ENCODE results near the gene CSAG1. TPM values are rescaled to one million over a fixed set of nuclear protein-coding genes. Genes with fewer than 3 reads are reported as not detected.

CSAG1 gene, protein sequence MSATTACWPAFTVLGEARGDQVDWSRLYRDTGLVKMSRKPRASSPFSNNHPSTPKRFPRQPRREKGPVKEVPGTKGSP
- total RNA-seq (2022; extraction: Qiagen RNA extraction; ENCODE audit: low read depth), result 0.34 to 0.46 TPM in 2 of 5 replicates, not detected in the others

DNA sequence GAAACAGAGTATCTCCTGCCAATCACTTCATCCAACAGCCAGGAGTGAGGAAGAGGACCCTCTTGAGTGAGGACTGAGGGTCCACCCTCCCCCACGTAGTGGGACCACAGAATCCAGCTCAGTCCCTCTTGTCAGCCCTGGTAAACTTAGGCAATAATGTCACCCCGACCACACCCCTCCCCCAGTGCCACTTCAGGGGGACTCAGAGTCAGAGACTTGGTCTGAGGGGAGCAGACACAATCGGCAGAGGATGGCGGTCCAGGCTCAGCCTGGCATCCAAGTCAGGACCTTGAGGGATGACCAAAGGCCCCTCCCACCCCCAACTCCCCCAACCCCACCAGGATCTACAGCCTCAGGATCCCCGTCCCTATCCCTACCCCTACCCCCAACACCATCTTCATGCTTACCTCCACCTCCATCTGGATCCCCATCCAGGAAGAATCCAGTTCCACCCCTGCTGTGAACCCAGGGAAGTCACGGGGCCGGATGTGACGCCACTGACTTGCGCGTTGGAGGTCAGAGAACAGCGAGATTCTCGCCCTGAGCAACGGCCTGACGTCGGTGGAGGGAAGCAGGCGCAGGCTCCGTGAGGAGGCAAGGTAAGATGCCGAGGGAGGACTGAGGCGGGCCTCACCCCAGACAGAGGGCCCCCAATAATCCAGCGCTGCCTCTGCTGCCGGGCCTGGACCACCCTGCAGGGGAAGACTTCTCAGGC, at the start of gene CSAG1, which contains the start of gene MAGEA12:
TSS of gene CSAG1 (minus strand) at position 461 of the 715 bp plus-strand sequence. CDS start 1,261 bp downstream, outside the sequence.
TSS of gene MAGEA12 (plus strand) at position 497 of the 715 bp plus-strand sequence. CDS start 2,405 bp downstream, outside the sequence.

DNA sequence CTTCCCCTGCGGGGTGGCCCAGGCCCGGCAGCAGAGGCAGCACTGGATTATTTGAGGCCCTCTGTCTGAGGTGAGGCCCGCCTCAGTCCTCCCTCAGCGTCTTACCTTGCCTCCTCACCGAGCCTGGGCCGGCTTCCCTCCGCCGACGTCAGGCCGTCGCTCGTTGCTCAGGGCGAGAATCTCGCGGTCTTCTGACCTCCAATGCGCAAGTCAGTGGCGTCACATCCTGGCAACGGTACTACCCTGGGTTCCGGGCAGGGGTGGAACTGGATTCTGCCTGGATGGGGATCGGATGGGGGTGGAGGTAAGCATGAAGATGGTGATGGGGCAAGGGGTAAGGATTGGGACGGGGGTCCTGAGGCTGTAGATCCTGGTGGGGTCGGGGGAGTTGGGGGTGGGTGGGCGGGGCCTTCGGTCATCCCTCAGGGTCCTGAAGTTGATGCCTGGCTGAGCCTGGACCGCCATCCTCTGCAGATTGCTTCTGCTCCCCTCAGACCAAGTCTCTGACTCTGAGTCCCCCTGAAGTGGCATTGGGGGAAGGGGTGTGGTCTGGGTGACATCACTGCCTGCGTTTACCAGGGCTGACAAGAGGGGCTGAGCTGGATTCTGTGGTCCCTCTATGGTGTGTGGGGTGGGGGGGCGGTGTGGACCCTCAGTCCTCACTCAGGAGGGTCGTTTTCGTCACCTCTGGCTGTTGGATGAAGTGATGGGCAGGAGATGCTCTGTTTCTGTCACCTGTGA, 36.2 kb upstream of the CSAG1 start, which contains the start of gene MAGEA6:
TSS of gene MAGEA6 (minus strand) at position 141 of the 741 bp plus-strand sequence. CDS start 2,039 bp downstream, outside the sequence.

DNA sequence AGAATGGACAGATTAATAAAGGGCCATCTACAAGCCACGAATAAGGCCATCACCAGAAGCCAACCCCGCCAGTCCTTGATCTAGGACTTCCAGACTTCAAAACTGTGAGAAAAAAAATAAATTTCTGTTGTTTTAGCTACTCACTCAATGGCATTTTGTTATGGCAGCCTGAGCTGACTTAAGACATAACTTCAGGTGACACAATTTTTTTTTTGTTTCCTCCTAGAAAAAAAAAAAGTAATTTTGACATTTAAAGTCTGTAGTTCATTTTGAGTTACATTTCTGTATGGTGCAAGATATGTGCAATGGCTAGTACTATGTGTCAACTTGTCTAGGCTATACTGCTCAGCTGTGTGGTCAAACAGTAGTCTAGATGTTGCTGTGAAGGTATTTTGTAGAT, 25.4 kb upstream of the CSAG1 start, which contains the start of gene CSAG3:
TSS of gene CSAG3 (plus strand) at position 301 of the 400 bp plus-strand sequence.

DNA sequence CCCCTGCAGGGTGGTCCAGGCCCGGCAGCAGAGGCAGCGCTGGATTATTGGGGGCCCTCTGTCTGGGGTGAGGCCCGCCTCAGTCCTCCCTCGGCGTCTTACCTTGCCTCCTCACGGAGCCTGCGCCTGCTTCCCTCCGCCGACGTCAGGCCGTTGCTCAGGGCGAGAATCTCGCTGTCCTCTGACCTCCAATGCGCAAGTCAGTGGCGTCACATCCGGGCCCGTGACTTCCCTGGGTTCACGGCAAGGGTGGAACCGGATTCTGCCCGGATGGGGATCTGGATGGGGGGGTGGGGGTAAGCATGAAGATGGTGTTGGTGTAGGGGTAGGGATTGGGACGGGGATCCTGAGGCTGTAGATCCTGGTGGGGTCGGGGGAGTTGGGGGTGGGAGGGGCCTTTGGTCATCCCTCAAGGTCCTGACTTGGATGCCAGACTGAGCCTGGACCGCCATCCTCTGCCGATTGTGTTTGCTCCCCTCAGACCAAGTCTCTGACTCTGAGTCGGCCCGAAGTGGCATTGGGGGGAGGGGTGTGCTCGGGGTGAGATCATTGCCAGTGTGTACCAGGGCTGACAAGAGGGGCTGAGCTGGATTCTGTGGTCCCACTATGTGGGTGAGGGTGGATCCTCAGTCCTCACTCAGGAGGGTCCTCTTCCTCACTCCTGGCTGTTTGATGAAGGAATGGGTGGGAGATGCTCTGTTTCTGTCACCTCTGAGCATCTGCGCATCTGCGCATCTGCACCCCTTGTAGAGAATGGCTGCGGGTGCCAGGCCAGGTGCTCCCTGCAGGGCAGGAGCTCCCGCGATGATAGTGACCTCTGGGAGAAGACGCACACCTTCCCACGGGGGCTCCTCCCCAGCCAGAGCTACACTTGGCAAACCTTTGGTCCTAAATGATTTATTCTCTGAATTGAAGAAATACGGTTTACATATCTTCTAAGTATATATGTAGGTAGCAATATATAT, 20.4 kb upstream of the CSAG1 start, which contains the start of gene MAGEA2:
TSS of gene MAGEA2 (minus strand) at position 157 of the 965 bp plus-strand sequence. CDS start 2,479 bp downstream, outside the sequence.

DNA sequence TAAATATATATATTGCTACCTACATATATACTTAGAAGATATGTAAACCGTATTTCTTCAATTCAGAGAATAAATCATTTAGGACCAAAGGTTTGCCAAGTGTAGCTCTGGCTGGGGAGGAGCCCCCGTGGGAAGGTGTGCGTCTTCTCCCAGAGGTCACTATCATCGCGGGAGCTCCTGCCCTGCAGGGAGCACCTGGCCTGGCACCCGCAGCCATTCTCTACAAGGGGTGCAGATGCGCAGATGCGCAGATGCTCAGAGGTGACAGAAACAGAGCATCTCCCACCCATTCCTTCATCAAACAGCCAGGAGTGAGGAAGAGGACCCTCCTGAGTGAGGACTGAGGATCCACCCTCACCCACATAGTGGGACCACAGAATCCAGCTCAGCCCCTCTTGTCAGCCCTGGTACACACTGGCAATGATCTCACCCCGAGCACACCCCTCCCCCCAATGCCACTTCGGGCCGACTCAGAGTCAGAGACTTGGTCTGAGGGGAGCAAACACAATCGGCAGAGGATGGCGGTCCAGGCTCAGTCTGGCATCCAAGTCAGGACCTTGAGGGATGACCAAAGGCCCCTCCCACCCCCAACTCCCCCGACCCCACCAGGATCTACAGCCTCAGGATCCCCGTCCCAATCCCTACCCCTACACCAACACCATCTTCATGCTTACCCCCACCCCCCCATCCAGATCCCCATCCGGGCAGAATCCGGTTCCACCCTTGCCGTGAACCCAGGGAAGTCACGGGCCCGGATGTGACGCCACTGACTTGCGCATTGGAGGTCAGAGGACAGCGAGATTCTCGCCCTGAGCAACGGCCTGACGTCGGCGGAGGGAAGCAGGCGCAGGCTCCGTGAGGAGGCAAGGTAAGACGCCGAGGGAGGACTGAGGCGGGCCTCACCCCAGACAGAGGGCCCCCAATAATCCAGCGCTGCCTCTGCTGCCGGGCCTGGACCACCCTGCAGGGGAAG, 19.4 kb downstream of the CSAG1 start, which contains the start of gene MAGEA2B:
TSS of gene MAGEA2B (plus strand) at position 814 of the 973 bp plus-strand sequence. CDS start 2,479 bp downstream, outside the sequence.

DNA sequence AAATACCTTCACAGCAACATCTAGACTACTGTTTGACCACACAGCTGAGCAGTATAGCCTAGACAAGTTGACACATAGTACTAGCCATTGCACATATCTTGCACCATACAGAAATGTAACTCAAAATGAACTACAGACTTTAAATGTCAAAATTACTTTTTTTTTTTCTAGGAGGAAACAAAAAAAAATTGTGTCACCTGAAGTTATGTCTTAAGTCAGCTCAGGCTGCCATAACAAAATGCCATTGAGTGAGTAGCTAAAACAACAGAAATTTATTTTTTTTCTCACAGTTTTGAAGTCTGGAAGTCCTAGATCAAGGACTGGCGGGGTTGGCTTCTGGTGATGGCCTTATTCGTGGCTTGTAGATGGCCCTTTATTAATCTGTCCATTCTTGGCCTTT, 24.3 kb downstream of the CSAG1 start, which contains the start of gene CSAG2:
TSS of gene CSAG2 (minus strand) at position 101 of the 400 bp plus-strand sequence. CDS start 161 bp downstream, outside the sequence.

DNA sequence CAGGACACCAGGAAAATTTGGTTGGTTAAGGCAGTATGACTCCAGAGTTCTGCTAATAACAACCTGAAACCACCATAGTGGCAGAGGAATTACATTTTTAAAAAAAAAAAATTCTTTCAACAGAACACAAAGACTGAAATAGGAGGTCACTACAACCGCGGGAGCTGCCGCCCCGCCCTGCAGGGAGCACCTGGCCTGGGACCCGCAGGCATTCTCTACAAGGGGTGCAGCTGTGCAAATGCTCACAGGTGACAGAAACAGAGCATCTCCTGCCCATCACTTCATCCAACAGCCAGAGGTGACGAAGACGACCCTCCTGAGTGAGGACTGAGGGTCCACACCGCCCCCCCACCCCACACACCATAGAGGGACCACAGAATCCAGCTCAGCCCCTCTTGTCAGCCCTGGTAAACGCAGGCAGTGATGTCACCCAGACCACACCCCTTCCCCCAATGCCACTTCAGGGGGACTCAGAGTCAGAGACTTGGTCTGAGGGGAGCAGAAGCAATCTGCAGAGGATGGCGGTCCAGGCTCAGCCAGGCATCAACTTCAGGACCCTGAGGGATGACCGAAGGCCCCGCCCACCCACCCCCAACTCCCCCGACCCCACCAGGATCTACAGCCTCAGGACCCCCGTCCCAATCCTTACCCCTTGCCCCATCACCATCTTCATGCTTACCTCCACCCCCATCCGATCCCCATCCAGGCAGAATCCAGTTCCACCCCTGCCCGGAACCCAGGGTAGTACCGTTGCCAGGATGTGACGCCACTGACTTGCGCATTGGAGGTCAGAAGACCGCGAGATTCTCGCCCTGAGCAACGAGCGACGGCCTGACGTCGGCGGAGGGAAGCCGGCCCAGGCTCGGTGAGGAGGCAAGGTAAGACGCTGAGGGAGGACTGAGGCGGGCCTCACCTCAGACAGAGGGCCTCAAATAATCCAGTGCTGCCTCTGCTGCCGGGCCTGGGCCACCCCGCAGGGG, 35.3 kb downstream of the CSAG1 start, which contains the start of gene MAGEA3:
TSS of gene MAGEA3 (plus strand) at position 843 of the 980 bp plus-strand sequence. CDS start 2,039 bp downstream, outside the sequence.

Other genes with a start within 250 kb of the CSAG1 start
- 0.17 to 0.28 TPM (median 0.20 TPM) in 5 replicates for gene GABRQ, start 95.8 kb downstream of the CSAG1 start, total RNA-seq (2022; extraction: Qiagen RNA extraction; ENCODE audit: low read depth)
- 2.5 to 3.5 TPM (median 2.7 TPM) in 5 replicates for gene MAGEA3, start 34.9 kb downstream of the CSAG1 start, total RNA-seq (2022; extraction: Qiagen RNA extraction; ENCODE audit: low read depth)
- gene CSAG2, start 24.4 kb downstream of the CSAG1 start, total RNA-seq (2022; extraction: Qiagen RNA extraction; ENCODE audit: low read depth), result not detected in 5 replicates
- 0.12 to 0.21 TPM in 2 of 5 replicates, not detected in the others for gene MAGEA2B, start 19.1 kb downstream of the CSAG1 start, total RNA-seq (2022; extraction: Qiagen RNA extraction; ENCODE audit: low read depth)
- gene MAGEA12, start within 50 bp of the CSAG1 start, total RNA-seq (2022; extraction: Qiagen RNA extraction; ENCODE audit: low read depth), result 0.11 to 0.13 TPM (median 0.12 TPM) in 3 of 5 replicates, not detected in the others
- gene MAGEA2, start 20.1 kb upstream of the CSAG1 start, total RNA-seq (2022; extraction: Qiagen RNA extraction; ENCODE audit: low read depth), result not detected in 5 replicates
- gene CSAG3, start 25.5 kb upstream of the CSAG1 start, total RNA-seq (2022; extraction: Qiagen RNA extraction; ENCODE audit: low read depth), result not detected in 5 replicates
- gene MAGEA6, start 36.0 kb upstream of the CSAG1 start, total RNA-seq (2022; extraction: Qiagen RNA extraction; ENCODE audit: low read depth), result 10.4 to 13.2 TPM (median 11.9 TPM) in 5 replicates
- gene CETN2, start 97.0 kb upstream of the CSAG1 start, total RNA-seq (2022; extraction: Qiagen RNA extraction; ENCODE audit: low read depth), result 69.0 to 113 TPM (median 72.2 TPM) in 5 replicates
- 40.0 to 44.4 TPM (median 41.9 TPM) in 5 replicates for gene NSDHL, start 97.3 kb upstream of the CSAG1 start, total RNA-seq (2022; extraction: Qiagen RNA extraction; ENCODE audit: low read depth)
- gene ZNF185, start 164.3 kb upstream of the CSAG1 start, total RNA-seq (2022; extraction: Qiagen RNA extraction; ENCODE audit: low read depth), result 6.7 to 8.8 TPM (median 7.8 TPM) in 5 replicates